SK-N-SH (cell line): Measurements from ENCODE around the gene ARFRP1. TPM values are rescaled to one million over a fixed set of nuclear protein-coding genes. Genes with fewer than 3 reads are reported as not detected.

Source experiments
- CTCF ChIA-PET: fragments of 300-600, 350-600 bp; formaldehyde crosslinking; extraction: SDS; loops from one replicate; lab custom pipeline; 2021; lab: Yijun Ruan, JAX
- POLR2A ChIA-PET: fragments of 350-600 bp; sonication (Branson Sonifier 250); formaldehyde crosslinking; extraction: SDS; loops from one replicate; lab custom pipeline; 2020; ENCODE audit warnings: antibody characterized with exemption, inconsistent platforms; lab: Yijun Ruan, JAX
- DNase-seq: peaks from one replicate; pipeline ENCODE4 v3.0.0; 2012
- H2AFZ ChIP-seq: fragments of 200-600 bp; sonication (generic); 2 replicates; pipeline ENCODE4 v1.8.1; 2016; ENCODE audit warnings: antibody characterized with exemption, mild to moderate bottlenecking, low read depth
- H3F3A ChIP-seq: fragments of 200-600 bp; sonication (generic); replicated peaks from 2 replicates; pipeline ENCODE3; 2016; ENCODE audit warnings: antibody characterized with exemption, mild to moderate bottlenecking; ENCODE audit not compliant: insufficient read depth
- H3K27ac ChIP-seq, 2 experiments: fragments of 200-500 bp in 1 of 2; fragments of 200-600 bp in 1 of 2; sonication (Bioruptor generic) in 1 of 2; sonication (generic), shearing (Covaris generic) in 1 of 2; 2 replicates each; pipeline versions ENCODE4 v1.5.1 to v1.6.1; 2014 to 2016; ENCODE audit warnings: low read depth in 2 of 2, inconsistent platforms in 1 of 2, low read length in 1 of 2, mild to moderate bottlenecking in 1 of 2, mixed read lengths in 1 of 2
- H3K27me3 ChIP-seq: fragments of 200-600 bp; sonication (generic), shearing (Covaris generic); 2 replicates; pipeline ENCODE4 v1.6.1; 2016; ENCODE audit warnings: mixed run types; ENCODE audit not compliant: insufficient read depth
- H3K36me3 ChIP-seq, 2 experiments: fragments of 200-500 bp in 1 of 2; fragments of 200-600 bp in 1 of 2; sonication (Bioruptor generic) in 1 of 2; sonication (generic) in 1 of 2; replicated peaks in 1 of 2; 2 replicates each; pipeline versions ENCODE3 to v1.5.1; 2014 to 2016; ENCODE audit warnings: low read length in 1 of 2, mild to moderate bottlenecking in 1 of 2; ENCODE audit not compliant: insufficient read depth in 2 of 2, control insufficient read depth in 1 of 2
- H3K4me1 ChIP-seq, 2 experiments: fragments of 200-500 bp in 1 of 2; fragments of 200-600 bp in 1 of 2; sonication (Bioruptor generic) in 1 of 2; sonication (generic), shearing (Covaris generic) in 1 of 2; 2 replicates each; pipeline versions ENCODE4 v1.5.1 to v1.6.1; 2014 to 2016; ENCODE audit warnings: low read depth in 1 of 2, low read length in 1 of 2, mixed run types in 1 of 2; ENCODE audit not compliant: insufficient read depth in 2 of 2, control insufficient read depth in 1 of 2
- H3K4me2 ChIP-seq: fragments of 200-600 bp; sonication (generic), shearing (Covaris generic); 2 replicates; pipeline ENCODE4 v1.6.1; 2017; ENCODE audit warnings: mixed run types
- H3K4me3 ChIP-seq, 2 experiments: fragments of 200-500 bp in 1 of 2; fragments of 200-600 bp in 1 of 2; sonication (Bioruptor generic) in 1 of 2; sonication (generic), shearing (Covaris generic) in 1 of 2; 2 replicates each; pipeline versions ENCODE4 v1.5.1 to v1.8.1; 2014 to 2016; ENCODE audit warnings: low read depth in 2 of 2, inconsistent platforms in 1 of 2, low read length in 1 of 2, mild to moderate bottlenecking in 1 of 2, mixed read lengths in 1 of 2, moderate library complexity in 1 of 2
- H3K79me2 ChIP-seq: fragments of 200-600 bp; sonication (generic); 2 replicates; pipeline ENCODE4 v1.8.1; 2017; ENCODE audit warnings: mild to moderate bottlenecking; ENCODE audit not compliant: insufficient read depth
- H3K9ac ChIP-seq: fragments of 200-600 bp; sonication (generic); 2 replicates; pipeline ENCODE4 v1.6.1; 2017; ENCODE audit warnings: mixed run types
- H3K9me2 ChIP-seq: fragments of 200-600 bp; sonication (generic); 2 replicates; pipeline ENCODE4 v1.6.1; 2017; ENCODE audit warnings: mixed run types
- H3K9me3 ChIP-seq: fragments of 200-600 bp; sonication (generic); 2 replicates; pipeline ENCODE4 v1.6.1; 2017; ENCODE audit warnings: mixed run types, mild to moderate bottlenecking, moderate library complexity
- H4K20me1 ChIP-seq: fragments of 200-600 bp; sonication (generic); 2 replicates; pipeline ENCODE4 v1.6.1; 2017; ENCODE audit warnings: mild to moderate bottlenecking, mixed run types; ENCODE audit not compliant: insufficient read depth
- FOSL2 ChIP-seq: IDR thresholded peaks from 2 replicates; pipeline ENCODE4 v1.4.0; 2012; ENCODE audit warnings: low read depth, mild to moderate bottlenecking, moderate library complexity, borderline replicate concordance
- FOXM1 ChIP-seq: IDR thresholded peaks from 2 replicates; pipeline ENCODE4 v1.4.0; 2012; ENCODE audit warnings: low read depth, mild to moderate bottlenecking
- GATA2 ChIP-seq: sonication (generic); formaldehyde crosslinking; IDR thresholded peaks from 2 replicates; pipeline ENCODE4 v1.5.0; 2020; ENCODE audit warnings: mild to moderate bottlenecking, missing genetic modification reagents
- MEF2A ChIP-seq: IDR thresholded peaks from 2 replicates; pipeline ENCODE4 v1.4.0; 2012; ENCODE audit warnings: low read depth, borderline replicate concordance
- NRF1 ChIP-seq: IDR thresholded peaks from 2 replicates; pipeline ENCODE4 v1.6.1; 2012; ENCODE audit warnings: low read depth, mild to moderate bottlenecking, low read length
- RFX5 ChIP-seq: IDR thresholded peaks from 2 replicates; pipeline ENCODE4 v1.6.1; 2012; ENCODE audit warnings: mild to moderate bottlenecking, improper control_type of control experiment, low read length
- TEAD4 ChIP-seq: IDR thresholded peaks from 2 replicates; pipeline ENCODE4 v1.4.0; 2012; ENCODE audit warnings: mild to moderate bottlenecking, borderline replicate concordance; ENCODE audit not compliant: insufficient read depth
- WGBS: methylation state at CpG from one replicate; pipeline ENCODE4 v1.1.6; 2017; ENCODE audit warnings: low lambda C conversion rate; 5-methylcytosine and 5-hydroxymethylcytosine counted together
- polyA plus RNA-seq, 3 experiments: library from polyadenylated mRNA; depleted of rRNA; stranded (reverse); fragments of >200 nt; gene quantifications; 2 replicates each; pipeline ENCODE4 v1.2.3, GENCODE V29; 2012
- TF ChIP-seq, protein P1 (sequence below): IDR thresholded peaks from 2 replicates; pipeline ENCODE4 v1.4.0; 2012; ENCODE audit warnings: low read depth, borderline replicate concordance
- TF ChIP-seq, protein P2 (sequence below): fragments of 150-350 bp; IDR thresholded peaks from 2 replicates; pipeline ENCODE4 v1.6.1; 2016; ENCODE audit warnings: mild to moderate bottlenecking, low read depth, low read length
- TF ChIP-seq, protein P3 (sequence below): IDR thresholded peaks from 2 replicates; pipeline ENCODE4 v1.4.0; 2012; ENCODE audit warnings: low read depth

The ARFRP1 gene
- polyA plus RNA-seq, 1 of the 3 experiments (the other 2 are of a cell fraction): 72.8 TPM

DNA sequence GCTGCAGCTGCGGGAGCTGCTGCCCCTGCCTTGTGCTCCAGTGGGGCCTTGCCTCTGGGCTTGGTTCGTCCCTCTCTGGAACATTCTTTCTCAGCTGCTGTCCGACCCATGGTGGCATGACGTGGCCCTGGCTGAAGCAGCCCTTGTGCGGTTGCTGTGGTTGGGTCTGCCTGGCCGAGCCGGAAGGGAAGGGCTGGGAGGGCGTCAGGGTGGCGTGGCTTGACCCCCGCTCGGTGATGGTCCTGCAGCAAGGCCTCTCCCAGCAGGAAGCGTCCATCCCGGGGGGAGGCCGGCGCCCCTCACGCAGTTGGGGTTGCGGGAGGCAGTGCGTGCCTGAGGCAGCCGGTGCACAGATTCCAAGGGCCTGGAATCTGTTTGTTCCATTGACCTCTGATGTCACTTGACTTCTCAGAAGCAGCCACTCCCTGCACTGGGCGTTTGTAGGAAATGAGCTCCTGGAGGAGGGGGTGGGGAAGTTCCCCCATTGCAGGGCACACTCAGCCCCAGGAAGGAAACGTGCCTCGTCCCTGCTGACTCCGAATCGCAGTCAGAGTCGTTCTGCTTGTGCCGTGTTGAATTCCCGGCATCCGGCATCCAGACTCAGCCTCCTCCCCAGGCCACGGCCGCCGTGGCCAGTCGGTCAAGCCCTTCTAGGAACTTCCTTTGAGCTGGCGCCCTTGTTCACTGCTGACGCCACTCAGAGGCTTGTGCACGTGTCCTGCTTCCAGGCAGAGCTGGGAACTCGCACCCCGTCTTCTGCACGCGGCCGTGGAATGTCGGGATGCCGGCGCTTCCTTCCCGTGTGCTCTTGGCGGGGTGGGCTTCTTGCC, 21.1 kb downstream of the ARFRP1 start:
- DNase-seq: no peak
- Histone ChIP-seq H3K4me3 (no peak overlapping the region), H3F3A (peaks cover 12% of the 10 kb centered on the region), H2AFZ (no peak overlapping the region), H3K9me3 (no peaks in the 10 kb centered on the region), H3K27me3 (no peaks in the 10 kb centered on the region), H3K4me1 (peaks cover 0 to 14% of the 10 kb centered on the region in 2 experiments; a peak in 3 of 4 replicates), H3K27ac (no peak overlapping the region), H3K9ac (no peak overlapping the region), H3K4me2 (no peak overlapping the region), H3K79me2 (no peaks in the 10 kb centered on the region), H4K20me1 (no peaks in the 10 kb centered on the region), H3K36me3 (no peaks in the 10 kb centered on the region), H3K9me2 (no peaks in the 10 kb centered on the region)
- 75% methylated on average over 14 of the region's 45 CpGs for WGBS
- TF ChIP-seq, protein P1, sequence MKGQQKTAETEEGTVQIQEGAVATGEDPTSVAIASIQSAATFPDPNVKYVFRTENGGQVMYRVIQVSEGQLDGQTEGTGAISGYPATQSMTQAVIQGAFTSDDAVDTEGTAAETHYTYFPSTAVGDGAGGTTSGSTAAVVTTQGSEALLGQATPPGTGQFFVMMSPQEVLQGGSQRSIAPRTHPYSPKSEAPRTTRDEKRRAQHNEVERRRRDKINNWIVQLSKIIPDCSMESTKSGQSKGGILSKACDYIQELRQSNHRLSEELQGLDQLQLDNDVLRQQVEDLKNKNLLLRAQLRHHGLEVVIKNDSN: no peak
- TF ChIP-seq MEF2A: no peak
- TF ChIP-seq, protein P2, sequence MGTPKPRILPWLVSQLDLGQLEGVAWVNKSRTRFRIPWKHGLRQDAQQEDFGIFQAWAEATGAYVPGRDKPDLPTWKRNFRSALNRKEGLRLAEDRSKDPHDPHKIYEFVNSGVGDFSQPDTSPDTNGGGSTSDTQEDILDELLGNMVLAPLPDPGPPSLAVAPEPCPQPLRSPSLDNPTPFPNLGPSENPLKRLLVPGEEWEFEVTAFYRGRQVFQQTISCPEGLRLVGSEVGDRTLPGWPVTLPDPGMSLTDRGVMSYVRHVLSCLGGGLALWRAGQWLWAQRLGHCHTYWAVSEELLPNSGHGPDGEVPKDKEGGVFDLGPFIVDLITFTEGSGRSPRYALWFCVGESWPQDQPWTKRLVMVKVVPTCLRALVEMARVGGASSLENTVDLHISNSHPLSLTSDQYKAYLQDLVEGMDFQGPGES: no peak
- TF ChIP-seq, protein P3, sequence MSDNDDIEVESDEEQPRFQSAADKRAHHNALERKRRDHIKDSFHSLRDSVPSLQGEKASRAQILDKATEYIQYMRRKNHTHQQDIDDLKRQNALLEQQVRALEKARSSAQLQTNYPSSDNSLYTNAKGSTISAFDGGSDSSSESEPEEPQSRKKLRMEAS: no peak
- TF ChIP-seq FOXM1: no peak
- no peak for TF ChIP-seq RFX5
- no peak for TF ChIP-seq TEAD4
- ChIA-PET POLR2A (no interaction called here), CTCF (interaction anchor here (1.2 to 1.5 kb wide), 2 partner anchors 11 to 149 kb away, joined by 3 read pairs; no protein-coding TSS in a partner anchor)

DNA sequence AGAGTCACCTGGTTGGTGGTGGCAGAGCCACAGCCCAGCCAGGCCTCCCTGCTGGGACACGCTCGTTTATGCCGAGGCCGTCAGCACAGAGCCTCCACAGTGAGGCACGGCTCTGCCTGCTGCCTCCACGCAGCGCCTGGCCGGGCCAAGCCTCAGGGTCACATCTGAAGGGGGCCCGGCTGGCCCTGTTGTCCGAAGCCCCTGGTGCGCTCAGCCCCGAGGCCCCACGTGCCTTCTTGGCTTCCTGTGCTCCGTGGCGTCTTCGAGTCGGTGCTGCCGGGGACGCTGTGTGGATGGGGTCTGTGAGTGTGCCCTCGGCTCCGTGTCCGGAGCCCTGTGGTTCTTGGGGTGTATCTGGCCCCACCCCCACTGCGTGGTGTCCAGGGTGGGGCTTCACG, 21.7 kb downstream of the ARFRP1 start:
- H3K9ac ChIP-seq: no peak overlapping the region
- H3K27ac ChIP-seq: no peak overlapping the region
- H3F3A ChIP-seq: peaks cover 12% of the 10 kb centered on the region
- H3K9me2 ChIP-seq: no peaks in the 10 kb centered on the region
- H2AFZ ChIP-seq: no peak overlapping the region
- peaks cover 0 to 3% of the 10 kb centered on the region in 2 experiments for H3K36me3 ChIP-seq
- POLR2A ChIA-PET: no interaction called here
- no peaks in the 10 kb centered on the region for H3K27me3 ChIP-seq
- DNase-seq: no peak
- TF ChIP-seq NRF1 (no peak), GATA2 (no peak), FOSL2 (no peak)
- CTCF ChIA-PET: interaction anchor here (1.5 kb wide), 1 partner anchor 12 kb away, joined by 3 read pairs; no protein-coding TSS in a partner anchor
- H3K79me2 ChIP-seq: no peaks in the 10 kb centered on the region
- no peak overlapping the region for H3K4me3 ChIP-seq
- H3K4me1 ChIP-seq: peaks cover 0 to 16% of the 10 kb centered on the region in 2 experiments; a peak in 3 of 4 replicates
- H3K4me2 ChIP-seq: no peak overlapping the region
- H3K9me3 ChIP-seq: no peaks in the 10 kb centered on the region
- no peaks in the 10 kb centered on the region for H4K20me1 ChIP-seq
- WGBS: 97% methylated on average over 15 of the region's 24 CpGs
